AG09319 (cell line): ENCODE data around the gene LMX1A.

Source experiments
- DNase-seq: peaks from one replicate; pipeline ENCODE4 v3.0.0-alpha.2; 2010; ENCODE audit warnings: low read depth; ENCODE audit errors: extremely low read depth
- TF ChIP-seq, protein P1 (sequence below): IDR thresholded peaks from 2 replicates; pipeline ENCODE4 v1.5.1; 2011; ENCODE audit warnings: low read depth, mild to moderate bottlenecking, inconsistent platforms, low read length, moderate library complexity

Gene LMX1A

DNA sequence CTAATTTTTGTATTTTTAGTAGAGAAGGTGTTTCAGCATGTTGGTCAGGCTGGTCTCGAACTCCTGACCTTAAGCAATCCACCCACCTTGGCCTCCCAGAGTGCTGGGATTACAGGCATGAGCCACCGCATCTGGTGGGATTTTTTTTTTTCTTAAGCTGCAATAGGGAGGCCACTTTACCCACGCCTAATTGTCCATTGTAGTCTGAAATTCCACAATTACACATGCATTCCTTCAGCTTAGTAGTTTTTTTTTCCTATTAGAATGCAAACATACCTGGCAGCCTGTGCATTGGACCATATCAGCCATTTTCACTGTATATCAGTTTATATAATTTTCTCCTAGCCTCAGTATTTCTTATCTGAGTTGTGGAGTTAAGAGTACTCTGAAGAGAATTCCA lies 186.8 kb downstream of the LMX1A start:
- DNase-seq = no peak
- TF ChIP-seq, protein P1, sequence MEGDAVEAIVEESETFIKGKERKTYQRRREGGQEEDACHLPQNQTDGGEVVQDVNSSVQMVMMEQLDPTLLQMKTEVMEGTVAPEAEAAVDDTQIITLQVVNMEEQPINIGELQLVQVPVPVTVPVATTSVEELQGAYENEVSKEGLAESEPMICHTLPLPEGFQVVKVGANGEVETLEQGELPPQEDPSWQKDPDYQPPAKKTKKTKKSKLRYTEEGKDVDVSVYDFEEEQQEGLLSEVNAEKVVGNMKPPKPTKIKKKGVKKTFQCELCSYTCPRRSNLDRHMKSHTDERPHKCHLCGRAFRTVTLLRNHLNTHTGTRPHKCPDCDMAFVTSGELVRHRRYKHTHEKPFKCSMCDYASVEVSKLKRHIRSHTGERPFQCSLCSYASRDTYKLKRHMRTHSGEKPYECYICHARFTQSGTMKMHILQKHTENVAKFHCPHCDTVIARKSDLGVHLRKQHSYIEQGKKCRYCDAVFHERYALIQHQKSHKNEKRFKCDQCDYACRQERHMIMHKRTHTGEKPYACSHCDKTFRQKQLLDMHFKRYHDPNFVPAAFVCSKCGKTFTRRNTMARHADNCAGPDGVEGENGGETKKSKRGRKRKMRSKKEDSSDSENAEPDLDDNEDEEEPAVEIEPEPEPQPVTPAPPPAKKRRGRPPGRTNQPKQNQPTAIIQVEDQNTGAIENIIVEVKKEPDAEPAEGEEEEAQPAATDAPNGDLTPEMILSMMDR = no peak

DNA sequence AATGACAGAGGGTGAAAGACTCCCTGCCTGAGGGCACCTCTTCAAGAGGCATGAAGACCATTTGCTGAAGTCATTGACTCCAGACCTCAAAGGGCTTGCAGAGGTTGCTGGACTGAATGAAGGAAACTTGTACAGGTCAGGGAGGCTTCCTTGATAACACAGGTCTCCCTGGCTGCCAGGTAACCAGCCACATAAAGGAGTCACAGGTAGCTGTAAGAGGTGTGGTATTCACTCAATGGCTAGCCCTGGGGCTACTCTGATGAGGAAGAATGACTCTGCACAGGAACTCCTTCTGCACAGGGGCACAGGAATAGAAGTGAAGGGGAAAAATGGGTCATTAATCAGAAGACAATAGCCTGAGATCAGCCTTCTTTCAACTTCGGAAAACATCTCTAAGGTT lies 187.5 kb downstream of the LMX1A start:
- DNase-seq = no peak
- TF ChIP-seq, protein P1 = no peak

DNA sequence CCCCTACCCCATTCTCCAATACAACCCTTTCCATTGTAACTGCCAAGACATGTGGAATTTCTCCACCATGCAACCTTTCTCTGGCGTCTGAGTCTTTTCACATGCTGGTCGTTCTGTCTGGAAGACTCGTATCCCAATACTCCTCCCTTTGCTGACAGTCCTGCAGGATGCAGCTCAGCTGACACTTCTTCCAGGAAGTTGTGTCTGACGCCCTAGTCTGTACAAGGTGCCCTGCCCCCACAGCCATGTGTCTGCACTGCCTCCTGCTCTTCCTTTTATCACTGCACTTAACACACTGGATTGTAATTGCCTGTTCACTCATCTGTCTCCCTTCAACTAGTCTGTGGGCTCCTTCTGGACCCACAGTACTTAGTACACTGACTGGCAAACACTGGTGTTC lies 188.0 kb downstream of the LMX1A start:
- TF ChIP-seq, protein P1 = no peak
- no peak for DNase-seq

DNA sequence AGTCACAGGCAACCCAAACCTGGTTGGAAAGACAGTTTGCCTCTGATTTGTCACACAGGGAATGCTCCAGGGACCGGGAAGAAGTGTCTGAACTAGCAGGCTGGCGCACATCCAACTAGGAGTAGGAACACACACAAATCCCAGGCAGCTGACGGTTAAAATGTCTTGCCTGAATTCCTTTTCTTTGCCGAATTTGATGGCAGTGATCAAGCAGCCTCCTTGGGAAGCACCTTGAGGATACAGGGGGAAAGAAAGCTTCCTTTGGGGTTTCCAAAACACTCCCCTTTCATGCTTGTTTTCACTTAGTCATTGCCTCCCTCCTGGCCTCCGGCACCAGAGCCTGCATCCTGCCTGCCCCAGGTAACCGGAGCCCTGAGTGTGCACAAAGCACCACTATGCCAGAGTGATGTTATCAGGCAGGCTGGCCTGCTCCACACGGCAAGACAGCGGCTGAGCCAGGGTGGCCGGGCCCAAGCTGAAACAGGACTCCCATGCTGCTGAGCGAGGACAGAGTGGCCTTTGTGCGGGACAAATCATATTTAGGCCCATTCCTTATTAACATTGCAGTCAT lies 193.8 kb downstream of the LMX1A start:
- TF ChIP-seq, protein P1 = no peak
- DNase-seq = no peak

DNA sequence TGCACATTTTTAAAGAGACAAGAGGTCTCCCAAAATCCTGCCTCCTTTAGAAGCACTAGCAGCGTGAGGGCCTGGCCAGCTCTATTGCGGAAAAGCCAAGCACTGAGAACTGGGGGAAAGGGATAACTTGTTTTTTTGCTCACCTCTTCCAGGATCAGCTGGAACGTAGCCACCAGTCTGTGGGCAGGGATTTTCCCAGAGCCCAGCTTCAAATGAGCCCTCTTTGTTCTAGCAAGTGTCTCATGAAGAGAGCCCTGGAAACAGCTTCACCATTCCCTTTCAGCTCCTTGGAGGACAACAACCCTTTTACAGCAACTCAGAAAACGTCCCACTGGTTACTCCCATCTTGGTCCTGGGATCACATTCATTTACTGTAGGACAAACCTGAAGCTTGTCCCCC lies 195.4 kb downstream of the LMX1A start:
- no peak for DNase-seq
- TF ChIP-seq, protein P1 = no peak

DNA sequence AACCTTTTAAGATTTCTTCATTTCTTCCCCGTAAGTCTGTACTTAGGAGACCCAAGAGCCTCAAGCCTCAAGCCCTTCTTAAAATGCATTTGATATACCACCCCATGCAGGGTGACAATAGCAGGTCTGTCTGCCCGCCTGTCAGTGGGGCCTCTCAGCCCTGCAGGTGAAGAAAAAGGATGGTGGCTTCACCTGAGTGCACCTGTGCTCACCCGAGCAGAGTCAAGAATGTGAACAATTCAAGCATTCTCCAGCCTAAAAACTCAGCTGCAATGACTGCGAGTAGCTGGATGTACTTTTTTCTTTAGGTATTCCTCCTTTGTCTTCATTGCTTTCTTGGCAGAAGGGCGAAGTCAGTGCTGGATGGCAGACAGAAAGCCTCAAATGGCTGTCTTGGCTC lies 203.3 kb downstream of the LMX1A start:
- TF ChIP-seq, protein P1 = no peak
- no peak for DNase-seq

DNA sequence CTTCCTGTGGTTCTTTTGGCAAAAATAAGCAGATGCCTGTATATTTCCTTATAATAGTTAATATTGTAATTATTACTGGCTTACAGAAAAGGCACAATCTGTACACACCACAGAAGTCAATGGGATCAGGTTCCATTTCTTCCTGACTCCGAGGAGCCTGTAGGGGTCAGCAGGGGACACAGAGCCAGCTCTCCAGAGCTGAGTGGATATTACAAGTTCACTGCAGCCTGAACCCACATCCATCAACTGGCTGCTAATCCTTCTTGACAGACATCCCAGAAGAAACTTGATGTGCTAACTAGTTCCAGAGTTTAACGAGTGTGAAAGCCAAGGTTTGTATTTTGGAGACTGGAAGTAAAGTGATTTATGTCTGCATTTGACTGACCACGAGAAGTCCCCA lies 203.8 kb downstream of the LMX1A start:
- TF ChIP-seq, protein P1 = peak; percentile 0; the same call in 1 of the 2 replicates
- DNase-seq = no peak
